ENCODE data around the gene PXDN. TPM values are rescaled to one million over a fixed set of nuclear protein-coding genes. Genes with fewer than 3 reads are reported as not detected.

Gene PXDN
- total and polyA plus RNA-seq, 10 of the 15 experiments (the other 5 are each of a cell fraction or from before 2014, with no cell fraction given) = 0.12 to 0.69 (median 0.23) TPM; not detected in 5

GRCh38 chr2:1601067-1601412, 143.3 kb downstream of the PXDN start (continued):
- TF ChIP-seq BCLAF1 (IDR thresholded peaks at IDR 0.05) (no peak), HSF1 (IDR thresholded peaks at IDR 0.05; ENCODE audit: low read depth, low read length) (no peak), SUZ12 (IDR thresholded peaks at IDR 0.05; ENCODE audit: unreplicated experiment) (no peak), PAX5 (IDR thresholded peaks at IDR 0.05; ENCODE audit: borderline replicate concordance, low read depth, low read length) (no peak)

GRCh38 chr2:1600191-1601066, 143.9 kb downstream of the PXDN start:
- FAIRE-seq = no peak
- TF ChIP-seq ZSCAN29 (IDR thresholded peaks at IDR 0.05) = no peak
- TF ChIP-seq MAX (IDR thresholded peaks at IDR 0.05; ENCODE audit: low read depth, low read length) = no peak
- TF ChIP-seq DPF2 (IDR thresholded peaks at IDR 0.05) = no peak
- no peak for TF ChIP-seq NBN (IDR thresholded peaks at IDR 0.05)
- TF ChIP-seq GABPA (IDR thresholded peaks at IDR 0.05; ENCODE audit: low read depth) = no peak
- no peak for TF ChIP-seq ZNF217 (IDR thresholded peaks at IDR 0.05)
- TF ChIP-seq IRF3 (IDR thresholded peaks at IDR 0.05) = no peak
- no peak for TF ChIP-seq RELB (IDR thresholded peaks at IDR 0.05; ENCODE audit: low read depth)
- TF ChIP-seq ZBTB33 (IDR thresholded peaks at IDR 0.05) = no peak

More at GRCh38 chr2:1600191-1601066, 143.9 kb downstream of the PXDN start:
- no peak for ATAC-seq
- H3K9ac ChIP-seq (ENCODE audit: control insufficient read depth, insufficient read depth, low read length) = no peak overlapping the region
- H3K4me3 ChIP-seq = no peak overlapping the region
- H3K9me3 ChIP-seq (replicated peaks; ENCODE audit: control insufficient read depth, insufficient read depth, low read length) = no peaks in the 10 kb centered on the region; the same call in 2 of the 3 replicates
- no peak for DNase-seq (ENCODE audit: low read depth, low spot score)
- no peak overlapping the region for H3K4me2 ChIP-seq (ENCODE audit: control insufficient read depth, insufficient read depth)
- no peak overlapping the region for H3K27ac ChIP-seq (ENCODE audit: control insufficient read depth, insufficient read depth)
- ChIA-PET CTCF (no interaction called here), POLR2A (no interaction called here), SMC1A (ENCODE audit: uncharacterized antibody, unreplicated experiment) (no interaction called here), RAD21 (ENCODE audit: unreplicated experiment) (no interaction called here)
- no peaks in the 10 kb centered on the region for H3K4me1 ChIP-seq (ENCODE audit: control insufficient read depth, insufficient read depth, low read length)
- in situ Hi-C loops (cut with MboI) = no loop called here
- intact Hi-C loops (cut with micrococcal nuclease; ENCODE audit: unreplicated experiment) = no loop called here
- no peak overlapping the region for H2AFZ ChIP-seq (ENCODE audit: control insufficient read depth, low read depth, low read length)
- BruUV-seq (replicated peaks) = no TSS peak
- 34% methylated on average over 28 of the region's 29 CpGs for WGBS (ENCODE audit: insufficient coverage, insufficient replicate concordance, low lambda C conversion rate, missing lambda C conversion rate)
- no peaks in the 10 kb centered on the region for H3K36me3 ChIP-seq (ENCODE audit: control insufficient read depth in 2 of 2, insufficient read depth in 2 of 2, low read length in 1 of 2)
- H3K79me2 ChIP-seq (ENCODE audit: control insufficient read depth, insufficient read depth, low read length) = no peaks in the 10 kb centered on the region
- H3K27me3 ChIP-seq (replicated peaks in 1 of 2; ENCODE audit: control insufficient read depth in 2 of 2, insufficient read depth in 2 of 2, low read length in 1 of 2) = no peaks in the 10 kb centered on the region
- no peaks in the 10 kb centered on the region for H4K20me1 ChIP-seq (ENCODE audit: control insufficient read depth, insufficient read depth)

All from GM12878 (cell line).